ENCODE results near the gene ARHGAP31.

The ARHGAP31 gene

DNA sequence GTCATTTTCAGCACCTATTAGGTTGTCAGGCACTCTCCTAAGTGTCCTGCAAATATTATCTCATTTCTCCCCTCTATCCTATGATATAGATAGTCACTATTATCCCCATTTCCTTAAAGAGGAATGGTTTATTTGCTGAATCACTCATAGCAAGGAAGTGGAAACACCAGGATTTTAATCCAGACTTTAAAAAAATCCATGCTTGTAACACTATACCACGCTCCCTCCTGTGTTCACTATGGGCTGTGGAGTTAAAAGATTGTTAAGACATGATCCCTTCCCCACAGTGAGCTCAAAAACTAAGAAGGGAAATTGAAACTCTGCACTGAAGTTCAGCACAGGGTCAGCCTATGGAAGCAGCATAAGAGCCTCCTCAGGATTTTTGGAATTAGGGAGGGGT is 109.0 kb downstream of the ARHGAP31 start:
- H3K4me3 Mint-ChIP-seq = no peak overlapping the region
- no peaks in the 10 kb centered on the region for H3K9me3 Mint-ChIP-seq
- no peak for DNase-seq (ENCODE audit: low spot score in 2 of 2)
- H3K36me3 Mint-ChIP-seq = peaks cover 31% of the 10 kb centered on the region
- ATAC-seq = no peak
- no peak overlapping the region for H3K27ac Mint-ChIP-seq
- no peaks in the 10 kb centered on the region for H3K4me1 Mint-ChIP-seq

DNA sequence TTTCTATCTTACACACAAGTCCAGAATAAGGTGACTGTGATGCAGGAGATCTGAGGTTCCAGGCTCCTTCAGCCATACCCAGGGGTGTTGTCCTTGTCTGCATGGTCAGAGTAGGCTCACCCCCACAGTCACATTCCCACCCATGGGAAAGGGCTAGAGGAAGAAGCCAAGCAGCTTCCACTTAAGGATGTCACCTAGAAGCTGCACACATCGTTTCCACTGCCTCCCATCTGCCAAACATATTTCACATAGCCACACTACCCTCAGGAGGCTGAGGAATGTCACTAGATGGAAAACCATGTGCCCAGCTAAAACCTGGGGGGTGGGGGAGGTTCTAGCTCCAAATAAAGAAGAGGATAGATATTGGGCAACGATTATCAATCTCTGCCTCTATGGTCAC is 111.1 kb downstream of the ARHGAP31 start:
- H3K9me3 Mint-ChIP-seq = no peaks in the 10 kb centered on the region
- H3K36me3 Mint-ChIP-seq = peaks cover 34% of the 10 kb centered on the region
- no peaks in the 10 kb centered on the region for H3K4me1 Mint-ChIP-seq
- no peak overlapping the region for H3K4me3 Mint-ChIP-seq
- H3K27ac Mint-ChIP-seq = no peak overlapping the region
- peak in 1 of 2 donors; percentile 29 for DNase-seq (ENCODE audit: low spot score in 2 of 2)
- no peak for ATAC-seq

DNA sequence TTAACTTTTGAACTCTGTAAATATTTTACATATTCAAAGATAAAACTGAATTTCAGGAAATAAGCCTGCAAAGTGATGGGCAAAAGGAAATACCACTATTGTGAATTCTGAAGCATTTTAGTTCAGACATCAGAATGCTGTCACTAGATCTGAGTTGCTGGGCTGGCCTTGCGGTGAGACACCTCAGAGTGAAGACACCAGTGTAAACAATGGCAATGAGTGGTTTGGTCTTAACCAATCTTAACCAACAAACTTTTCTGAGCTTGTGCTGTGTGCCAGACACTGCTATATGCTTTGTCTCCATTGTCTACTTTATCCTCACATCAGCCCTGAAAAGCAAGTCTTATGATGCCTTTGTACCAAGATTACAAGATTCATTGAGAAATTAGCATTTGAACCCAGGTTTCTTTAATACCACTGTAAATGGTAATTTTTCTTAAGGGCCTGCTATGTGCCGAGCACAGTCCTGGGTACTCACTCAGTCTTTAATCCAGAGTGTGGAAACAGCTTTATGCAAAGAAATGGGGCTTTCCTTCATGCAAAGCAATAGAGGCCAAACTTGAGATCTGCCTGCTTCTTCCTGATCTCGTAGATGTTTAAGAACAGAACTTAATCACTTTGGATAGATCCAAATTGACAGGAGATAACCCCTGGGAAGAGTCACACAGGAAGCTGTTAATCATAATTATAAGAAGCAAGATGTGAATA is 114.2 kb downstream of the ARHGAP31 start:
- DNase-seq (ENCODE audit: low spot score in 2 of 2) = no peak
- H3K4me3 Mint-ChIP-seq = no peak overlapping the region
- ATAC-seq = no peak
- H3K4me1 Mint-ChIP-seq = no peaks in the 10 kb centered on the region
- no peaks in the 10 kb centered on the region for H3K9me3 Mint-ChIP-seq
- no peak overlapping the region for H3K27ac Mint-ChIP-seq
- H3K36me3 Mint-ChIP-seq = peaks cover 38% of the 10 kb centered on the region

DNA sequence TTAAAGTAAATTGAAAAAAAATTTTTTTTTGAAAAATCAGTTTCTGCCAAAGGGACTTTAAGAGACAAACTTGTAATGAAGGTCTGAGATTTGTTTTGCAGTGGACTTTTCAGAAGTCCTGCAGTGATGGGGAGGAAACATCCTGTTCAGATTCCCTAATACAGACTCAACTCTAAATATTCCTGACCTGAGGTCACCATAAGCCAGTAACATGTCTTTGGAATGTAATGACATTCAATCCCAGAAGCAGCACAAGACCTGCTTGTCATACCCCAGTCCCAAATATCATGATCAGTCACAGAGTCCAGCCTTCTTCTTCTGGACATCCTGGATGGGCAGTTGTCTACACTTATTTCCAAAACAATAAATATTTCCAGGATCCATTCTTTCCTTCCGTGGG is 115.7 kb downstream of the ARHGAP31 start:
- H3K4me1 Mint-ChIP-seq = no peaks in the 10 kb centered on the region
- no peak for ATAC-seq
- no peak for DNase-seq (ENCODE audit: low spot score in 2 of 2)
- H3K27ac Mint-ChIP-seq = no peak overlapping the region
- H3K36me3 Mint-ChIP-seq = peaks cover 43% of the 10 kb centered on the region
- H3K9me3 Mint-ChIP-seq = no peaks in the 10 kb centered on the region
- H3K4me3 Mint-ChIP-seq = no peak overlapping the region

DNA sequence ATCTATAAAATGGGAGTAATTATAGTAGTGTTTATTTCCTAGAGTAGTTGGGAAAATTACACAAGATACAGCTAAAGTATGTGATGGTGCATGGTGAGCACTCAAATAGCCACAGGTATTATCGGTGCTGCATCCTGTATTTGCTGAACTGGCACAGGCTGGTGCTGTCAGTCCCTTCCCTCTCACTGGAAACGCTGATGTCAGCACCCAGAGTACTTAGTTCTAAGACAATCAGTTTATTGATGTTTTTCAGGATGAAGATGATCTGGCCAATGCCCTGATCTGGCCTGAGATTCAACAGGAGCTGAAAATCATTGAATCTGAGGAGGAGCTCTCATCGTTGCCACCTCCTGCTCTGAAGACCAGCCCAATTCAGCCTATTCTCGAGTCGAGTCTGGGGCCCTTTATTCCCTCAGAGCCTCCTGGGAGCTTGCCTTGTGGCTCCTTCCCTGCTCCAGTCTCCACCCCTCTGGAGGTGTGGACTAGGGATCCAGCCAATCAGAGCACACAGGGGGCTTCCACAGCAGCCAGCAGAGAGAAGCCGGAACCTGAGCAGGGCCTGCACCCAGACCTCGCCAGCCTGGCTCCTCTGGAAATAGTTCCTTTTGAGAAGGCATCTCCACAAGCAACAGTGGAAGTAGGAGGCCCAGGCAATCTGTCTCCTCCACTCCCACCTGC is 119.6 kb downstream of the ARHGAP31 start:
- DNase-seq (ENCODE audit: low spot score in 2 of 2) = no peak
- Mint-ChIP-seq H3K9me3 (no peaks in the 10 kb centered on the region), H3K36me3 (peaks cover 60% of the 10 kb centered on the region), H3K4me1 (no peaks in the 10 kb centered on the region), H3K27ac (peak overlapping the region; percentile 40), H3K4me3 (no peak overlapping the region)
- ATAC-seq = no peak

DNA sequence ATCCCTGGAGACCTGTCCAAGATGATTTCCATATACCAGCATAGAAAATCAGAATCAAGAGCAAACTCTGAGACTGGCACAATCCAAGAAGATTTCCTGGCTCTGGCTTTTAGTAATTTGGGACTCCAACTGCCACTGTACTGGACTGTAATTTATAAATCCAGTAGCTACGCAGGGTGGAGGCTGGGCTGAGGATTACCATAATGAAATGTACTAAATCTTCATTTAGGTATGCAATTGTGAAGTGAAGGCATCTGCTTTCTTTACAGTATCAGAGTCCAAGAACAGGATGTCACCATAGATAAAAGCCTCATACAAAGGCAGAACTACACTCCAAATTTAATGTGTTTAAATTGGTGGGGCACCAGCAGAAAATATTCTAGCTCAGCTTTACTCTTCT is 122.7 kb downstream of the ARHGAP31 start:
- H3K4me1 Mint-ChIP-seq = peaks cover 6% of the 10 kb centered on the region
- no peak overlapping the region for H3K4me3 Mint-ChIP-seq
- H3K27ac Mint-ChIP-seq = no peak overlapping the region
- H3K36me3 Mint-ChIP-seq = peaks cover 32% of the 10 kb centered on the region
- DNase-seq (ENCODE audit: low spot score in 2 of 2) (no peak), ATAC-seq (no peak)
- H3K9me3 Mint-ChIP-seq = no peaks in the 10 kb centered on the region

DNA sequence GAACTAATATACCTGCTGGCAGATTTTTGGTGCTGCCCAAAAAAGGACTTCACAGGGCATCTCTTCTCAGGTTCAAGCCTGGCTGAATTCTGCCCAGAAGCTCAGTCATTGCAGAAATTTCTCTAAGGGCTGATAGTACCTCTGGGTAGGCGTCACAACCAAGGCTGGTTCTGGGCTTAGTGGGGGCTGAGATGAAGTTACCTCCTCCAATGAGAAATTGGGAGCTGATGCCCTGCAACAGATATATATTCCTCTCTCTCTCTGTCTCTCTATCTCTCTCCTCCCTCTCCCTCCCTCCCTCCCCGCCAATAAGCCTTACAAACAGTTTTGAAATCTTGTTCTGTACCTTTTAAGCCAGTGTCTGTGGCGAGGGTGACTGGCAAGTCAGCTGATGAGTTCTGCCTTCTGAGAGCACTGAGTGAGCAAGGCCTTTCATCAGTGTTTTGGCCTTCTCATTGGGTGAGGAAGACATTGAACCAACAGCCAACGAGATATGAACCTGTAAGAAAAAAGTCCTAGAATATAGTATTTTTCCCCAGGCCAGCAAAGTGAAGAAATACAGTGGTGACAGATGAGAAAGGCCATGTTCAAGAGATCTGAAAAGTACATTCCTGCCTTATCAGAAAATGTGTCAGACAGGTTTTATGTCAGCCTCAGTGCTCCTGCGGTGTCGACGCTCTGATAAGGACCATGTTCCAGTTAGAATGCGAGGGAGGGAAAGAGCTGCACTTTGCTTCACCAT is 123.8 kb downstream of the ARHGAP31 start:
- H3K4me3 Mint-ChIP-seq = no peak overlapping the region
- no peaks in the 10 kb centered on the region for H3K9me3 Mint-ChIP-seq
- peaks cover 28% of the 10 kb centered on the region for H3K36me3 Mint-ChIP-seq
- DNase-seq (ENCODE audit: low spot score in 2 of 2) = no peak
- no peak overlapping the region for H3K27ac Mint-ChIP-seq
- no peak for ATAC-seq
- peaks cover 8% of the 10 kb centered on the region for H3K4me1 Mint-ChIP-seq

DNA sequence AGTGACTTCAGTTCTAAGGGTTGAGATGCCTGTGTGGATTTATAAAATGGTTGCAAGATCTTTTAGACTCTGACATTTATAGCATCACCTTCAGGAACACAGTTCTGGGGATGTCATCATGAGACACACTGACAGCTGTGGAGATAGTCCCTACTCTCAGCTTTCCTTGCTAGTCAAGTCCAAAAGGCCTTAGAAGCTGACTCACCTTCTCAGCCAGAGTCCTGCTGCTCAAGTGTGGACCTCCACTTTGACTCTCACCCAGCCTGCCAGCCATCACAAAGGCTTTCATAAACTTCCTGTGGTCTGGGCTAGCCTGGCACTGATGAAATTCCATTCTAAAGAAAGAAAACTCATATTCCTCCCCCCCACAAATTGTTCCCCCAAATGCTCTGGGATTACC is 124.5 kb downstream of the ARHGAP31 start:
- Mint-ChIP-seq H3K27ac (no peak overlapping the region), H3K4me1 (peaks cover 8% of the 10 kb centered on the region), H3K4me3 (no peak overlapping the region), H3K9me3 (no peaks in the 10 kb centered on the region), H3K36me3 (peaks cover 28% of the 10 kb centered on the region)
- ATAC-seq (no peak), DNase-seq (ENCODE audit: low spot score in 2 of 2) (no peak)

DNA sequence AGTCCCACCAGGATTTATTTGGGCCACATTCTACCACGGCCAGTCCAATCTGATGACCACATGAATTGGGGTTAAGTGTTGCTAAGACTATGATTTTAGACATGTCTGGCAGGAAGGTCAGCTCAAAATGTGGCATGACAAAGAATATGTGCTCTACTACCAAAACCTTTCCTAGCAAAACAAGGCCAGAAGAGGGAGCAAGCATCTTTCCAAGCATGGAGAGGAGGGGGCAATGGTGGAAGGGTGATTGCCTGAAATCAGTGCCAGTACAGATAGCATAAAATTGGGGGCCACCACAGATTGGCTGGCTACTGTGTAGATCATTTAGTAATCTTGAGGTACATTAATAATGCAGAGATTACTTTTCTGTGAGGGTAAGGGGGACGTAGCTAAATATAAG is 126.0 kb downstream of the ARHGAP31 start:
- peaks cover 15% of the 10 kb centered on the region for H3K36me3 Mint-ChIP-seq
- peaks cover 8% of the 10 kb centered on the region for H3K4me1 Mint-ChIP-seq
- no peak for ATAC-seq
- no peak overlapping the region for H3K27ac Mint-ChIP-seq
- H3K4me3 Mint-ChIP-seq = no peak overlapping the region
- no peak for DNase-seq (ENCODE audit: low spot score in 2 of 2)
- no peaks in the 10 kb centered on the region for H3K9me3 Mint-ChIP-seq

DNA sequence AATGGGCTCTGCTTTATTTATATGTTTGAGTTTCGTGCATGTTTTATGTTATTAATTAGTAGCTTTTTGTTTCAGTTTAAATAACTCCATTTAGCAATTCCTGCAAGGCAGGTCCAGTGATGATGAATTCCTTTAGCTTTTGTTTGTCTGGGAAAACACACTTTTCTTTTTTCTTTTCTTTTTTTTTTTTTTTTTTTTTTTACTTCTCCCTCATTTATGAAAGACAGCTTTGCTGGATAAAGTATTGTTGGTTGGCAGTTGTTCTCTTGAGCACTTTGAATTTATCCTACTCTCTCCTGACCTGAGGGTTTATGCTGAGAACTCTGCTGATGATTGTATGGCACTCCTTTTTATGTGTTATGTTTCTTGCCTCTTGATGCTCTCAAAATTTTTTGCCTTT is 133.5 kb downstream of the ARHGAP31 start:
- ATAC-seq (no peak), DNase-seq (ENCODE audit: low spot score in 2 of 2) (no peak)
- H3K4me3 Mint-ChIP-seq = no peak overlapping the region
- H3K36me3 Mint-ChIP-seq = peaks cover 41% of the 10 kb centered on the region
- no peaks in the 10 kb centered on the region for H3K4me1 Mint-ChIP-seq
- no peak overlapping the region for H3K27ac Mint-ChIP-seq
- H3K9me3 Mint-ChIP-seq = peaks cover 32% of the 10 kb centered on the region

DNA sequence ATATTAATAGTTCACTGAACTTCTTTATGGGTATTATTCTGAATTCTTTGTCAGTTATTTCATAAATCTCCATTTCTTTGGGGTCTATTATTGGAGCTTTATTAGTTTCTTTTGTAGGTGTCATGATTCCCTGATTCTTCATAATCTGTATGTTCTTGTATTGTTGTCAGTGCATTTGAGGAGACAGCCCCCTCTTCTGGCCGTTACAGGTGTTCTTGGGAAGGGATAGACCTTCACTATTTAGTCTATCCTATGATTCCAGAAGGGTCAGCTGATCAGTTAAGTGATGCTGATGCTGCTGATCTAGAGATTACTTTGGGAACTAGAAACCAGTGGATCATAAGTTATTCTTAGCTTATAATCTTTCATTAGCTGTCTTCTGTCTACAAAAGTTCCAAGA is 134.4 kb downstream of the ARHGAP31 start:
- peaks cover 32% of the 10 kb centered on the region for H3K9me3 Mint-ChIP-seq
- peaks cover 50% of the 10 kb centered on the region for H3K36me3 Mint-ChIP-seq
- no peak overlapping the region for H3K27ac Mint-ChIP-seq

DNA sequence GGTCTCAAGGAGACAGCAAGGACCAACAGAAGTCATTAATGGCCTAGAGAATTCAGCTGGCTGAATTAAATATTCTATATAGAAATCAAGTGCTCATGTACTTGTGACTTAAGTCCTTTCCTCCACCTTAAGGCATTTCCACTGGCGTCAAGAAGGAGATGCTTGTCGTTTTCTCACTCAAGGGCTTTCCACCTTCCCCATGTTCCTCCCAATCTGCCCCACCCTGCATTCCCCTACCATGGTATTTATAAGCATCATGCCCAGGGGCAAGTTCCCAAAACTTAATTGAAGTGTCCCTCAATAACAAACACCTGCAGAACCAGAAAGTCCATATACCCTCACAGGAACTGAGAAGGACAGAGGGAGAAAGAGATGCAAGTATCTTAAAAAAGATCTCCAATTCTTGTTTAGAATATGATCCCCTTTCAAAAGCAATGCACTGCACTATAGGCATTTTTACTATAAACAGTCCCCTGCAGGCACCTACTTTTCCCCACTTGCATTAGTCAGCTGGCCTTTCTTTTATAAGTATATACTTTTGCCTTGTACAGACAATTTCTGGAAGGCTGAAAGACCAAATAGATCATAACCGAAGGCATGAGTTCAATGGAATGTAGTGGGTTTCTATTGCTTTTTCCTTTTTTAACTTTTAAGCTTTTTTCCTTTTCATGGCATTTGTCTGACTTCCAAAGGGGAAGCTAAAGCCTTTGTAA is 139.6 kb downstream of the ARHGAP31 start:
- Mint-ChIP-seq H3K27ac (no peak overlapping the region), H3K9me3 (peaks cover 10% of the 10 kb centered on the region), H3K4me1 (peaks cover 4% of the 10 kb centered on the region), H3K36me3 (peaks cover 99% of the 10 kb centered on the region), H3K4me3 (no peak overlapping the region)
- ATAC-seq (no peak), DNase-seq (ENCODE audit: low spot score in 2 of 2) (no peak)

More for the DNA sequence above, 134.4 kb downstream of the ARHGAP31 start:
- H3K4me3 Mint-ChIP-seq = no peak overlapping the region
- DNase-seq (ENCODE audit: low spot score in 2 of 2) (no peak), ATAC-seq (no peak)
- no peaks in the 10 kb centered on the region for H3K4me1 Mint-ChIP-seq

DNA sequence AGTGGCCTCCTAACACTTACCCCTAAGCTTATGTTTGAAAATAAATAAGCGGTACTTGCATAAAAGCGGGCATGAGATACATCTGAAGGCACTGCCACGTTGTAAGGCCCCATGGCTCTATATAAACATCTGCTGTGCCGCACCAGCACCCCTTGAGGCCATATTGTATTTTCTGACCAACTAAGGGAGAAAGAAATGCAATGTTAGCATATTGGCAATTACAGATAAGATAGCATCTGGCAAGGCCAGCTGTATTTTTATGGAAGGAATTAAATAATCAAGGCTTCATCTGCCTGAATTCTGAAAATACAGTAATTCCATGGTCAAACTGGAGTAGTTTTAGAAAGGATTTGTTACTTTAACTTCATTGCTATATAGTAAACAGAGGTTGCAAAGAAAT is 140.5 kb downstream of the ARHGAP31 start:
- Mint-ChIP-seq H3K4me1 (peaks cover 7% of the 10 kb centered on the region), H3K36me3 (peaks cover 98% of the 10 kb centered on the region), H3K9me3 (peaks cover 5% of the 10 kb centered on the region), H3K27ac (no peak overlapping the region), H3K4me3 (no peak overlapping the region)
- DNase-seq (ENCODE audit: low spot score in 2 of 2) (no peak), ATAC-seq (no peak)

DNA sequence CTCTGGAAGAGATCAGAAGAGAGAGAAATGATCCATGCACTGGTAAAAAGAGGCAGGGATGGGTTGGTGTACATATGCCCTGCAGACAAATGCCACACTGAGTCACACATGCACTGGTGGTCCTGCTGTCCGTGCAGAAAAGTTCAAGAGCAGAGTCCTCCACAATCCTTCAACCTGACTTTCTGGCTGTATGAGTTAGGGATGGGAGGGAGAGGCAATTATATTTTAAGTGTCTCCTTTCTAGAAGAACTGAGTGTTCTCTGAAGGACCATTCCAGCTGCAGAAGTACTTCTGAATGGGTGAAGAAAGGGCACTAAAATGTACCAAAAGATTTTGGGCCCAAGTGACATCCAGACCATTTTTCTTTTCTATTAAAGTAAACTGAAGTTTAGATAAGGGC is 142.8 kb downstream of the ARHGAP31 start:
- Mint-ChIP-seq H3K4me1 (peaks cover 7% of the 10 kb centered on the region), H3K9me3 (no peaks in the 10 kb centered on the region), H3K4me3 (no peak overlapping the region), H3K36me3 (peaks cover 93% of the 10 kb centered on the region), H3K27ac (no peak overlapping the region)
- ATAC-seq (no peak), DNase-seq (ENCODE audit: low spot score in 2 of 2) (no peak)

DNA sequence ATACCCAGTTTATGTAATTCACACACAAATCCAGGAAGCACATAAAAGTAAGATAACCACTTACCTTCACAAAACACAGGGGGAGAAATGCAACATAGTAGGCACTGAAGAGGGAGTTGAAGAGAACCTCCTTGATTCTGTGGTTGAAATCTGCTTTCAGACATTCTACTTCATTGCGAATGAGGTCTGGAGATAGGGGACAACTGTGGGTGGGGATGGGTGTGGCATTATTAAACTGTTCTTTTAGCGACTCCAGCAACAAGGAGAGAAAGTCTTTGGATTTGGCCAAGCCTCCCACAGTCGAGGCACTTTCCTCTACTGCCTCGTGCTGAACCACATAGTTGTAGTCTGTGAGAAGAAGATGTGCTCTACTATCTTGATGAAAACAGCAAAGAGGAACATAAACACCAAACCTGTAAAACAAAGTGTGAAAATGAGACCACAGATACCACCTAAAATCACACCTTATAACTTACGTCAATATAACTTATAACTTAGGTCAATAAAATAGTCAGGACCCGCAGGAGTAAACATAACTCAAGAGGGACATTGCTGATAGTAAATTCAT is 143.6 kb downstream of the ARHGAP31 start:
- Mint-ChIP-seq H3K4me3 (no peak overlapping the region), H3K9me3 (no peaks in the 10 kb centered on the region), H3K4me1 (peaks cover 7% of the 10 kb centered on the region), H3K36me3 (peaks cover 93% of the 10 kb centered on the region), H3K27ac (peak overlapping the region; percentile 29)
- DNase-seq (ENCODE audit: low spot score in 2 of 2) (no peak), ATAC-seq (no peak)
